Psoas muscle (tissue), 8 donors: ENCODE results near the gene GATA3. TPM values are rescaled to one million over a fixed set of nuclear protein-coding genes. Genes with fewer than 3 reads are reported as not detected.

ENCODE experiments used
- ATAC-seq, 4 donors: fragments of 200-7000 bp; cut with Tn5 transposase; one replicate each; pipeline ENCODE4 v1.9.1; 2020; ENCODE audit warnings: moderate library complexity in 3 of 4, mild to moderate bottlenecking in 2 of 4
- DNase-seq, 2 donors: peaks; one replicate each; pipeline ENCODE4 v3.0.0-alpha.2; 2020
- H3K27ac ChIP-seq: fragments of 200-600 bp; one replicate; pipeline ENCODE4 v1.8.0; 2022
- H3K27me3 ChIP-seq, 3 donors: fragments of 200-600 bp in 1 of 3; one replicate each; pipeline versions ENCODE4 v1.6.1 to v1.8.0; 2013 to 2022; ENCODE audit warnings: low read length in 2 of 3, mild to moderate bottlenecking in 2 of 3, moderate library complexity in 1 of 3; ENCODE audit not compliant: insufficient read depth in 3 of 3
- H3K36me3 ChIP-seq, 2 donors: fragments of 200-600 bp in 1 of 2; one replicate each; pipeline versions ENCODE4 v1.6.1 to v1.8.0; 2013 to 2022; ENCODE audit warnings: low read depth in 1 of 2, mild to moderate bottlenecking in 1 of 2, moderate library complexity in 1 of 2; ENCODE audit not compliant: insufficient read depth in 1 of 2
- H3K4me1 ChIP-seq: fragments of 200-600 bp; one replicate; pipeline ENCODE4 v1.8.0; 2022
- H3K4me3 ChIP-seq: fragments of 200-600 bp; one replicate; pipeline ENCODE4 v1.8.0; 2022; ENCODE audit warnings: mild to moderate bottlenecking
- H3K9me3 ChIP-seq: fragments of 200-600 bp; one replicate; pipeline ENCODE4 v1.8.0; 2022
- WGBS, 3 donors: extraction: QIAGEN DNeasy Blood & Tissue Kit; methylation state at CpG; one replicate each; pipeline versions ENCODE4 v1.1.6 to v1.1.7; 2013; 5-methylcytosine and 5-hydroxymethylcytosine counted together
- intact Hi-C, 2 donors: fragments of 100-400 bp; cut with DNase I; formaldehyde crosslinking; loops; one replicate each; pipeline versions ENCODE4 v1.11.0 to v1.14.2; 2022
- long read RNA-seq, 2 donors: library from polyadenylated mRNA; unstranded; transcript quantifications; one replicate each; pipeline ENCODE4 v2.0.0, GENCODE V29; 2021
- polyA plus RNA-seq, 3 donors: library from polyadenylated mRNA; stranded (reverse); fragments of 200-250 nt; gene quantifications; one replicate each; pipeline ENCODE4 v1.2.3, GENCODE V29; 2013
- total RNA-seq, 4 donors: library from RNA; stranded (reverse); fragmentation: NEBNext Ultra II Directional in 2 of 4; extraction: Animal tissue kit (Norgen Biotek cat#: 25700) in 2 of 4; gene quantifications; one replicate each; pipeline versions ENCODE4 v1.2.1 to v1.2.4, GENCODE V29; 2021 to 2023
- TF ChIP-seq, protein P1 (sequence below): fragments of 200-600 bp; IDR thresholded peaks from one replicate; pipeline ENCODE4 v1.8.0; 2022; ENCODE audit warnings: antibody characterized with exemption
- donor health status: healthy with polysubstance abuse.
- donor health status: DM: no; HTN: no; CAD: no; lungs with moderate emphysema.
- donor health status: Bipolar disorder and iron deficiency.
- donor health status: healthy.
- donor health status: DM: yes; HTN: yes; CAD: no.
- donor health status: DM: no; HTN: no; CAD: no.
- donor health status: DM: no; HTN: no; CAD: no.
- donor health status: DM: yes; HTN: yes; CAD: no.

Gene GATA3
- total RNA-seq, result 1 to 10 TPM in 2 of 4 donors, under 1 TPM in 2; 0.64 to 1.8 (median 0.89) TPM
- 1 to 10 TPM in 1 of 3 donors, under 1 TPM in 2; 0.64 to 1.2 (median 0.74) TPM for polyA plus RNA-seq
- long read RNA-seq, donor 1, partial matches to known transcripts, result 1 of 2 reads
- long read RNA-seq, donor 1, other reads (novel, unspliced or antisense), result 0 of 2 reads
- long read RNA-seq, donor 2, partial matches to known transcripts, result 3 of 3 reads
- long read RNA-seq, donor 2, other reads (novel, unspliced or antisense), result 0 of 3 reads

DNA sequence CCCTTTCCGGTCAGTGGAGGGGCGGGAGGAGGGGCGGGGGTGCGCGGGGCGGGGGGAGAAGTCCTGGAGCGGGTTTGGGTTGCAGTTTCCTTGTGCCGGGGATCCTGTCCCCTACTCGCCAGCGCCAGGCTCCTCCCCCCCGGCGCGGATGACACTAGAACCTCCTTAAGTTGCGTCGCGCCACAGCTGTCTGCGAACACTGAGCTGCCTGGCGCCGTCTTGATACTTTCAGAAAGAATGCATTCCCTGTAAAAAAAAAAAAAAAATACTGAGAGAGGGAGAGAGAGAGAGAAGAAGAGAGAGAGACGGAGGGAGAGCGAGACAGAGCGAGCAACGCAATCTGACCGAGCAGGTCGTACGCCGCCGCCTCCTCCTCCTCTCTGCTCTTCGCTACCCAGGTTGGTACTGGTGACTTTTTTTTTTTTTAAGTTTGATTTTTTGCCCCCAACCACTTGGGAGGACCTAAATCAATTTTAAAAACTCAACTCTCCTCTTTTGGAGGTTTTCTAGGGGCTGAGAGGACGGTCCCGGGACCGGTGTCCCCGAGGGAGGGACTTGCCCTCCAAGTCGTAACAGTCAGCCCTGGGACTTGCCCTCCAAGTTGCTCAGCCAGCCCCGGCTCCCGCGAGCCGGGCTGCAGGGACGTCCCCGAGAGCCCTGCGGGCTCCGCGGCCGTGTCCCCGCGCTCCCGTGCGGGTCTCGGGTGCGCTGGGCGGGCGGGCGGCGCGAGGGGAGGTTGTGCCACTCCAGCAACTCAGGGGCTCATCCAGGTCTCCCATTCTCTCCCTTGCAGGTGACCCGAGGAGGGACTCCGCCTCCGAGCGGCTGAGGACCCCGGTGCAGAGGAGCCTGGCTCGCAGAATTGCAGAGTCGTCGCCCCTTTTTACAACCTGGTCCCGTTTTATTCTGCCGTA lies at the start of gene GATA3:
TSS of gene GATA3 (plus strand) at position 195 of the 914 bp plus-strand sequence. CDS start 968 bp downstream, outside the sequence.
- Histone ChIP-seq H3K36me3 (no peaks in the 10 kb centered on the region), H3K27ac (peak within 1 kb of the TSS; percentile 16), H3K4me1 (peaks cover 33% of the 10 kb centered on the region), H3K27me3 (peaks cover 0 to 98% (median 49%) of the 10 kb centered on the region in 3 donors), H3K9me3 (no peaks in the 10 kb centered on the region), H3K4me3 (peak within 1 kb of the TSS; percentile 63)
- ATAC-seq, result no peak
- 2 to 3% (median 3%) methylated on average over 49 to 65 of the region's 65 CpGs for WGBS, 3 donors
- peak; percentile 61 to 72 for DNase-seq
- intact Hi-C loops, result no loop called here
- TF ChIP-seq, protein P1, sequence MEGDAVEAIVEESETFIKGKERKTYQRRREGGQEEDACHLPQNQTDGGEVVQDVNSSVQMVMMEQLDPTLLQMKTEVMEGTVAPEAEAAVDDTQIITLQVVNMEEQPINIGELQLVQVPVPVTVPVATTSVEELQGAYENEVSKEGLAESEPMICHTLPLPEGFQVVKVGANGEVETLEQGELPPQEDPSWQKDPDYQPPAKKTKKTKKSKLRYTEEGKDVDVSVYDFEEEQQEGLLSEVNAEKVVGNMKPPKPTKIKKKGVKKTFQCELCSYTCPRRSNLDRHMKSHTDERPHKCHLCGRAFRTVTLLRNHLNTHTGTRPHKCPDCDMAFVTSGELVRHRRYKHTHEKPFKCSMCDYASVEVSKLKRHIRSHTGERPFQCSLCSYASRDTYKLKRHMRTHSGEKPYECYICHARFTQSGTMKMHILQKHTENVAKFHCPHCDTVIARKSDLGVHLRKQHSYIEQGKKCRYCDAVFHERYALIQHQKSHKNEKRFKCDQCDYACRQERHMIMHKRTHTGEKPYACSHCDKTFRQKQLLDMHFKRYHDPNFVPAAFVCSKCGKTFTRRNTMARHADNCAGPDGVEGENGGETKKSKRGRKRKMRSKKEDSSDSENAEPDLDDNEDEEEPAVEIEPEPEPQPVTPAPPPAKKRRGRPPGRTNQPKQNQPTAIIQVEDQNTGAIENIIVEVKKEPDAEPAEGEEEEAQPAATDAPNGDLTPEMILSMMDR, result no peak

DNA sequence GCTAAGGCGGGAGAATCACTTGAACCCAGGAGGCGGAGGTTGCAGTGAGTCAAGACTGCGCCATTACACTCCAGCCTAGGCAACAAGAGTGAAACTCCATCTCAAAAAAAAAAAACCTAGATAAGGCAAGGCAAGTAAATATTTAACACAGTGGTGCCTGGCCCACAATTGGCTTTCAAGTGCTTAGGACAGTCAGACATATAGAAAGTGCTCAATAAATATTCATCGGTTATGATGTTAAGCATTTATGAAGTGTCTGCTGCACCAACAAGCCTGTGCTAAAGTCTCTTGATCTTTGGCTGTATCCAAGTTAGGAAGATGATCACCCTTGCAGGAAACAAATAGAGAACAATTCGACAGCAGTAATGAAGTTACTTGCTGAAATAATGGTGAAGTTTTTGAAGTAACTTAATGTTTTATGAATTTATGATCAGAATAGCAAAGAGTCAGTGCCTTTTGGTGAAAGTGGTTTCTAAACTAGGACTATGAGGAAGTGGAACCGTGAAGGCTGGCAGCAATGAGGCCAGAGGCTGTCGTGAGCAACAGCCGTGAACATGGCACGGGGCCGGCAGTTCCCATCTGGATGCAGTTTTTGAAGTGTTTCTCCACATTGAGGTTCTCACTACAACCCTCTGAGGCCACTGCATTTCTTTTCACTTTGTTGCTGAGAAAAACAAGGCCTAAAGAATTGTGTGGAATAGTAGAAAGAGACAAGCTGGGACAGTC lies 48.1 kb upstream of the GATA3 start:
- intact Hi-C loops, result no loop called here
- TF ChIP-seq, protein P1, result no peak
- 85 to 94% (median 92%) methylated on average over 10 of the region's 10 CpGs for WGBS, 3 donors

DNA sequence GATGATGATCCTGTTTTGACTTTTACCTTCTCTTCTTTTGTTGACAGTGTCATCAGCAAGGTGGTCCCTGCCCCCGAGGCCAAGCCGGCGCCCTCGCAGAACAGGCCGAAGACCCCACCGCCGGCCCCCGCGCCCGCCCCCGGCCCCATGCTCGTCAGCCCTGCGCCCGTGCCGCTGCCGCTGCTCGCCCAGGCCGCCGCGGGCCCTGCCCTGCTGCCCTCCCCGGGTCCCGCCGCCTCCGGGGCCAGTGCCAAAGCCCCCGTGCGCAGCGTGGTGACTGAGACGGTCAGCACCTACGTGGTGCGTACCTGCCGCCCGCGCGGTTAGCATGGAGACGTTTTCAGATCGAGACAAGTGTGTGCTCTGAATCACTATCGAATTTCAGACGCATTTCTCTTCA lies 45.5 kb upstream of the GATA3 start:
- no peak for ATAC-seq
- Histone ChIP-seq H3K9me3 (peaks cover 5% of the 10 kb centered on the region), H3K4me3 (no peak overlapping the region), H3K36me3 (peaks cover 0 to 37% of the 10 kb centered on the region in 2 donors), H3K27me3 (no peaks in the 10 kb centered on the region), H3K27ac (no peak overlapping the region), H3K4me1 (no peaks in the 10 kb centered on the region)
- TF ChIP-seq, protein P1, result no peak
- 96 to 98% (median 98%) methylated on average over 37 to 38 of the region's 38 CpGs for WGBS, 3 donors
- intact Hi-C loops, result no loop called here
- DNase-seq, result no peak

More for the DNA sequence above, 48.1 kb upstream of the GATA3 start:
- Histone ChIP-seq H3K27me3 (no peaks in the 10 kb centered on the region), H3K27ac (no peak overlapping the region), H3K4me1 (no peaks in the 10 kb centered on the region), H3K36me3 (peaks cover 0 to 24% of the 10 kb centered on the region in 2 donors), H3K9me3 (peaks cover 19% of the 10 kb centered on the region), H3K4me3 (no peak overlapping the region)
- ATAC-seq (no peak), DNase-seq (no peak)

DNA sequence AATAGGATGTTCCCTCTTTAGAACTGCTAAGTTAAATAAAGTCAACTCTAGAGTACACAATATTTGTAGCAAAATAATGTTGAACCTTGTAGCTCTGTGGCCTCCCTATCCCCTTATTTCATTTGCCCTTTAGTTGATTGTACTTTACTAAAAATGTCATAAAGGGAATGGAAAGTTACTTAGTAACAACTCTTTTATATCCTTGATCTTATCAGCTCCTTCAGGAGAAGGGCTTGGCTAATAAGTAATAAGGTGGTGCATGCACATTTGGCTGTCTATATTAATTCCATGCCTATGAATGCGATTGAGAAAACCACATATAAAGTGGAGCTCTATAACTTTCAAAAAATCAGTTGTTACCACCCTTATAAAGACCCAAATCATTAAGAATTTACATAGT lies 41.5 kb upstream of the GATA3 start:
- Histone ChIP-seq H3K27me3 (no peaks in the 10 kb centered on the region), H3K4me3 (no peak overlapping the region), H3K36me3 (peaks cover 4 to 54% of the 10 kb centered on the region in 2 donors), H3K9me3 (no peaks in the 10 kb centered on the region), H3K27ac (no peak overlapping the region), H3K4me1 (no peaks in the 10 kb centered on the region)
- DNase-seq, result no peak
- TF ChIP-seq, protein P1, result no peak
- intact Hi-C loops, result no loop called here
- WGBS, 3 donors, result 95 to 98% (median 96%) methylated on average over 1 of the region's 1 CpG
- no peak for ATAC-seq
